Astrocyte of the spinal cord (primary cell): Measurements from ENCODE around the gene TJP3.

Experiments
- DNase-seq: peaks from one replicate; pipeline ENCODE4 v3.0.0; 2011; ENCODE audit warnings: low read depth, low spot score
- H3K4me3 ChIP-seq: 2 replicates; pipeline ENCODE4 v1.5.1; 2011; ENCODE audit warnings: low read depth, mild to moderate bottlenecking, low read length, moderate library complexity
- in situ Hi-C: cut with HindIII; loops from 2 replicates; pipeline ENCODE4 v1.10.0; 2017; ENCODE audit warnings: low sequenced_read_pairs
- TF ChIP-seq, protein P1 (sequence below): IDR thresholded peaks from 2 replicates; pipeline ENCODE4 v1.5.1; 2012; ENCODE audit warnings: low read depth, mild to moderate bottlenecking, low read length, inconsistent platforms

TJP3 gene

DNA sequence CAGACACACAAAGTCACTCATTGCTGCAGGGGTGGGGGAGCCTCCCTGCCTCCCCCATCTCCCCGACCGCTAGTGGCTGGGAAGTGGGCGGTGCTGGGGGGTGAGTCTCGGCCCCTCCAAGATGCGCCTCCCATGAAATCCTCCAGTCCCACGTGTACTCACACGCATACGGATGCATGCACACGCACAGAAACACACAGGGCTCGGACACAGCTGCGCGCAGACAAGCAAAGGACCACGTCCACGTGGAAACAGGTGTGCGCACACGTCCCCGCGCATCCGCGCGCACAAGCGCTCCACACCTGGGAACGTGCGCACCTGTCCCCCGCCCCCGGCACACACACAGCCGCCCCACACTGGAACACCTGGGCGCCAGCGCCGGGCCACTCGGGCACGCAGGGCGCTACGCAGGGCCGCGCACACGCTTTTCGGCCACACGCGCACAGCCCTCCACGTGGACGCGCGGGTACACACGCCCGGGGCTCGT lies 77.3 kb downstream of the TJP3 start:
- TF ChIP-seq, protein P1, sequence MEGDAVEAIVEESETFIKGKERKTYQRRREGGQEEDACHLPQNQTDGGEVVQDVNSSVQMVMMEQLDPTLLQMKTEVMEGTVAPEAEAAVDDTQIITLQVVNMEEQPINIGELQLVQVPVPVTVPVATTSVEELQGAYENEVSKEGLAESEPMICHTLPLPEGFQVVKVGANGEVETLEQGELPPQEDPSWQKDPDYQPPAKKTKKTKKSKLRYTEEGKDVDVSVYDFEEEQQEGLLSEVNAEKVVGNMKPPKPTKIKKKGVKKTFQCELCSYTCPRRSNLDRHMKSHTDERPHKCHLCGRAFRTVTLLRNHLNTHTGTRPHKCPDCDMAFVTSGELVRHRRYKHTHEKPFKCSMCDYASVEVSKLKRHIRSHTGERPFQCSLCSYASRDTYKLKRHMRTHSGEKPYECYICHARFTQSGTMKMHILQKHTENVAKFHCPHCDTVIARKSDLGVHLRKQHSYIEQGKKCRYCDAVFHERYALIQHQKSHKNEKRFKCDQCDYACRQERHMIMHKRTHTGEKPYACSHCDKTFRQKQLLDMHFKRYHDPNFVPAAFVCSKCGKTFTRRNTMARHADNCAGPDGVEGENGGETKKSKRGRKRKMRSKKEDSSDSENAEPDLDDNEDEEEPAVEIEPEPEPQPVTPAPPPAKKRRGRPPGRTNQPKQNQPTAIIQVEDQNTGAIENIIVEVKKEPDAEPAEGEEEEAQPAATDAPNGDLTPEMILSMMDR, result no peak
- no peak for DNase-seq
- in situ Hi-C loops, result no loop called here
- no peak overlapping the region for H3K4me3 ChIP-seq

DNA sequence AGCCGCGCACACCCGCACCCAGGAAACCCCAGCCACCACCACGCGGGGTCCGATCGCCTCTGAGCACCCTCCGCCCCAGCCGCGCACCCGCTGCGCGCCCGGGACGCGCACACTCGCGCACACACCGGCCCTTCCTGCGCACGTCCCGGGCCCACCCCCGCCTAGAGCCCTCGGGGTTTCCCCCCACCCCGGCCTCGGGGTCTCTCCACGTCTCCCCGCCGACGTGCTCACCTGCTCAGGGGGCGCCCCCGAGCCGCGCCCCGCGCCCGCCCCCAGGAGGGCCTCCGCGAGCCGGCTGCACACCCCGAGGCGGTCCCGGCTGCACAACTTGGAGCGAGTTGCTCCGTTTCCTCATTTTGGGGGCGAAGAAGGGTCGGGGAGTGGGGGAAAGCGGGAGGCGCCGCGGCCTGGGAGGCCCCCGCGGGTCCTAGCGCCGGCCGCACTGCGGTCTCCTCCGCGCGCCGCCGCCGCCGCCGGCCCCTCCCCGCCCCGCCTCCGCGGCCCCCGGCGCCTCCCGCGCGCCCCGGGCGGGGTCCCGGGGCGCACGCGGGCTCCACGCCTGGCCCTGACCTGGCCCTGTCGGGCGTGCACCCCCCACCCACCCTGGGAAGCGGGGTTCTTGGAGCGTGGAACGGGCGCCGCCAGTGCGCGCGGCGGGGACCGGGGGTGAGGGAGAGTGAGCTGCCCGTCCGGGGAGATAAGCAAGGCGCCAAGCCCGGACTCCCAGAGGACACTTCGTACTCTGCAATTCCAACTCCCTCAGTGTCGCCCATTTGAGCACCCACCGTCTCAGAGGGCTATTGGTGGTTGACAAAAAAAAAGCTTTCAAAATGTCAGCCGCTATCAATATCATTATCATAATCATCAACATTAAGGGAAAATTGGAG lies 78.0 kb downstream of the TJP3 start, which contains the start of gene MATK:
TSS of gene MATK (minus strand) at position 444 of the 887 bp plus-strand sequence. CDS start 1,246 bp downstream, outside the sequence.
- TF ChIP-seq, protein P1, result no peak
- H3K4me3 ChIP-seq, result no peak within 1 kb of the TSS
- in situ Hi-C loops, result no loop called here

DNA sequence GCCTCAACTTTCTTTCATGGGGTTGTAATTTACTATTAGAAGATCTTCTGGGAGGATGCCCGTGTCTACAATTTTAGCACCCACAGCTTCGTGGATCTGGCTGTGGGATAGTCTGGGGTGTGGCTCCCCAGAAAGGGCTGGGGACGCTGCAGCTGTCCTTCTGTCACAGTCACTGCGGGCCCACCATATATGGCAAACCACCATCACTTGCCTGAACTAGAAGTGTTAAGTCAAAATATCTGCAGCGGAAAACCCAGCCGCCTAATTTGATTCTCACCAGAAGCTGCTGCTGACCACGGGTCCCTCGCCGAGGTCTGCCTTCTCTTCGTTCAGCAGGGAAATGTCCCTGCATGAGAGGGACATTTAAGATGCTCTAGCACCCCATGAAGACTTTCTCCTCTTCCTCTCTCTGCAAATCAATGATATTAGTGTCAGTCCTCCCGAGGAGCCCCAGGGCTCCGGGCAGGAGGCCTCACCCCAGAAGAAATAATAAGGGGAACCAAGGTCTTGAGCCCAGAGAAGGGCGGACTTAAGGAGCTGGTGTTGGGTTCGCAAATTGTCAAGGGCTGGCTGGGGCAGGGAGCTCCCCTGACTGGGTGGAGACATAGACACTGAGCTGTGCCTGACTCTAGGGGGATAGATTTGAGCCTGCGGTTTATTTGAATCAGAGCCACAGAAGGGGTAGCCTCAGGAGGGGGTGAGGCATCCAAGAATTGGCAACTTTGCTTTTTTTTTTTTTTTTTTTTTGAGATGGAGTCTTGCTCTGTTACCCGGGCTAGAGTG lies 81.0 kb downstream of the TJP3 start:
- H3K4me3 ChIP-seq, result no peak overlapping the region
- TF ChIP-seq, protein P1, result no peak
- no peak for DNase-seq
- in situ Hi-C loops, result no loop called here

More for the DNA sequence above, 78.0 kb downstream of the TJP3 start, which contains the start of gene MATK:
- no peak for DNase-seq

DNA sequence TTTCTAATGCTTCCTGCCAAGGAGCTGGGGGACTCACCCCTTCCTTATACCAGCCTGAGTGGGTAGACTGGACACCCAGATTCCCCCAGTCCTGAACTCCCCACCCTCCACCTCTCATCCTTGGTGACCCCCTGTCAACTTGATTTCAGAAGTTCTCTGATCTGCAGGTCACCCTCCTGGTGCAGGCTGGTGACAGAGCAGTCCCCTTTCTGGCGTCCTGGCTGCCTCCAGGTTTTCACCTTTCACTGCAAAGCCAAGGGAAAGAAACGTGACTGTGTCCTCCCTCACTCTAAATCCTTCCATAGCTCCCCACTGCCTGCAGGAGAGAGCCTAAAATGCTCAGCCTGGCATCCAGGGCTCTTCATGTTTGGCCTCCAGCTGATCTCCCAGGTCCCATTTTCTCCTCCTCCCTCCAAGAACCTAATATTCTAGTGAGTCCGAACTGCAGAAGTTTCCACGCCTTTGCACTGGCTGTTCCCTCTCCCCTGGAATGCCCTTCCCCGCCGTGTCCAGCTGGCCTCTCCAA lies 82.1 kb downstream of the TJP3 start:
- TF ChIP-seq, protein P1, result no peak
- in situ Hi-C loops, result no loop called here
- DNase-seq, result no peak
- no peak overlapping the region for H3K4me3 ChIP-seq

DNA sequence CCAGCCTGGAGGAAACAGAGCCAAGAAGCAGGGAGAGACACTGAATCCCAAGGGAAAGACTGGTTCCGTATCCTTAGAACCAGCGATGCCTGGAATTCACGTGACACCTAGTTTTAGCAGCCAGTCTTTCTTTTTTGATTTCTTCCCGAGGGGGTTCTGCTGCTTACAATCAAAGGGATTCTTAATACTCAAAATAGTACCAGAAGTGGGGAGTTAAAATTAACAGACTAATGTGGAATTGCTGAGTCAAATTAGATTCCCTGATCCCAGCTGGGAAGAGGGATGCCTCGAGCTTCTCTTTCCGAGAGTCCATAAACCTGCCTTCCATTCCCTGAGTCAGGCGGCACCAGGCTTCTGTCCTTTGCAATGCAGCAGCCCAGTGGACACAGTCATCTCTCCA lies 82.8 kb downstream of the TJP3 start:
- TF ChIP-seq, protein P1, result no peak
- H3K4me3 ChIP-seq, result no peak overlapping the region
- no peak for DNase-seq
- in situ Hi-C loops, result no loop called here

DNA sequence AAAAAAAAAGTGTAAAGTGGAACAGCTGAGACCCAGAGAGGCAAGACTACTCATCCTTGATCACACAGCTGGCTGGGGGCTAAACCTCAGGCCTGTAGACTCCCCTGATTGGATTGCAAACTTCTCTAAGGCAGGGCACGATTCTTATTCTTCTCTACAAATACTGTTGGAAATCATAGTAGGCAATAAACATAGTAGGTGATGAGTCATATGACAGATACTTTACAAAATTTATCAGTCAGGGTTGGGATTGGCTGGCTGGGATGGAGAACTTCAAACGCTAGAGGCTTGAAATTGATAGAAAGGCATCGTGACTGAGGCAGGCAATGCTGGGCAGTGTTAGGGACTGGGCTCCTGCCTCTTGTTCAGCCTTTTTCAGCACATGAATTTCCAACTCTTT lies 83.9 kb downstream of the TJP3 start:
- TF ChIP-seq, protein P1, result no peak
- no peak for DNase-seq
- H3K4me3 ChIP-seq, result no peak overlapping the region
- in situ Hi-C loops, result no loop called here
